ENCODE measurements around the gene SPI1. TPM values are rescaled to one million over a fixed set of nuclear protein-coding genes. Genes with fewer than 3 reads are reported as not detected.

The SPI1 gene
- total and polyA plus RNA-seq, 2 donors = 5.2 to 21.0 TPM

GRCh38 chr11:47305734-47306483 lies 72.4 kb downstream of the SPI1 start:
- no peak for DNase-seq (ENCODE audit: extremely low spot score)
- H3K4me3 ChIP-seq (ENCODE audit: low read depth, low read length) = no peak overlapping the region
- 96% methylated on average over 3 of the region's 3 CpGs for WGBS
- no peak overlapping the region for H3K27ac ChIP-seq (ENCODE audit: low read depth)
- no peaks in the 10 kb centered on the region for H3K4me1 ChIP-seq (ENCODE audit: insufficient read depth)
- H3K36me3 ChIP-seq (ENCODE audit: insufficient read depth) = peaks cover 4% of the 10 kb centered on the region

Small RNA genes lying within 50 kb of the gene (small RNA-seq; reads per million reads assigned to genes)
- not detected for gene MIR4487

Other genes starting within 250 kb of the SPI1 start
- 77.1 TPM for gene ARFGAP2, start 201.7 kb downstream of the SPI1 start, total RNA-seq
- gene ARFGAP2, start 201.7 kb downstream of the SPI1 start, polyA plus RNA-seq = 81.8 TPM
- gene PACSIN3, start 192.1 kb downstream of the SPI1 start, total RNA-seq = 14.9 TPM
- 33.9 TPM for gene PACSIN3, start 192.1 kb downstream of the SPI1 start, polyA plus RNA-seq
- 11.9 TPM for gene DDB2, start 163.6 kb downstream of the SPI1 start, total RNA-seq
- 23.8 TPM for gene DDB2, start 163.6 kb downstream of the SPI1 start, polyA plus RNA-seq
- gene ACP2, start 129.7 kb downstream of the SPI1 start, total RNA-seq = 24.5 TPM
- 28.6 TPM for gene ACP2, start 129.7 kb downstream of the SPI1 start, polyA plus RNA-seq
- 16.8 TPM for gene NR1H3, start 120.6 kb downstream of the SPI1 start, total RNA-seq
- 43.3 TPM for gene NR1H3, start 120.6 kb downstream of the SPI1 start, polyA plus RNA-seq
- gene MADD, start 108.4 kb downstream of the SPI1 start, total RNA-seq = 28.9 TPM
- 32.9 TPM for gene MADD, start 108.4 kb downstream of the SPI1 start, polyA plus RNA-seq
- gene MYBPC3, start 25.8 kb downstream of the SPI1 start, total RNA-seq = not detected
- 0.03 TPM for gene MYBPC3, start 25.8 kb downstream of the SPI1 start, polyA plus RNA-seq
- gene SLC39A13, start 30.0 kb upstream of the SPI1 start, total RNA-seq = 30.3 TPM
- gene SLC39A13, start 30.0 kb upstream of the SPI1 start, polyA plus RNA-seq = 73.9 TPM
- 60.1 TPM for gene PSMC3, start 47.9 kb upstream of the SPI1 start, total RNA-seq
- gene PSMC3, start 47.9 kb upstream of the SPI1 start, polyA plus RNA-seq = 177 TPM
- gene RAPSN, start 70.6 kb upstream of the SPI1 start, total RNA-seq = 3.0 TPM
- 0.05 TPM for gene RAPSN, start 70.6 kb upstream of the SPI1 start, polyA plus RNA-seq
- gene CELF1, start 174.6 kb upstream of the SPI1 start, total RNA-seq = 125 TPM
- 35.2 TPM for gene CELF1, start 174.6 kb upstream of the SPI1 start, polyA plus RNA-seq
- gene PTPMT1, start 187.1 kb upstream of the SPI1 start, total RNA-seq = 25.1 TPM
- 58.8 TPM for gene PTPMT1, start 187.1 kb upstream of the SPI1 start, polyA plus RNA-seq
- 15.4 TPM for gene KBTBD4, start 200.4 kb upstream of the SPI1 start, total RNA-seq
- 24.1 TPM for gene KBTBD4, start 200.4 kb upstream of the SPI1 start, polyA plus RNA-seq
- gene NDUFS3, start 200.5 kb upstream of the SPI1 start, total RNA-seq = 40.0 TPM
- 107 TPM for gene NDUFS3, start 200.5 kb upstream of the SPI1 start, polyA plus RNA-seq
- gene FAM180B, start 208.1 kb upstream of the SPI1 start, total RNA-seq = 0.32 TPM
- gene FAM180B, start 208.1 kb upstream of the SPI1 start, polyA plus RNA-seq = 0.10 TPM
- gene C1QTNF4, start 215.9 kb upstream of the SPI1 start, total RNA-seq = 3.5 TPM
- 7.1 TPM for gene C1QTNF4, start 215.9 kb upstream of the SPI1 start, polyA plus RNA-seq

All from urinary bladder (tissue), 4 donors.